KMS-11 (cell line): Measurements from ENCODE around the gene SHC2.

Experiments used
- H2AFZ ChIP-seq: fragments of 200-600 bp; sonication (generic); 2 replicates; pipeline ENCODE4 v1.6.1; 2016; ENCODE audit warnings: antibody characterized with exemption, mixed run types, low read depth
- H3K27ac ChIP-seq: fragments of 200-600 bp; sonication (generic); 2 replicates; pipeline ENCODE4 v1.6.1; 2016; ENCODE audit warnings: mild to moderate bottlenecking, mixed run types
- H3K27me3 ChIP-seq: fragments of 200-600 bp; sonication (generic); 2 replicates; pipeline ENCODE4 v1.6.1; 2017; ENCODE audit warnings: mild to moderate bottlenecking, low read depth, mixed run types, moderate library complexity; ENCODE audit not compliant: insufficient read depth
- H3K36me3 ChIP-seq: fragments of 200-600 bp; sonication (generic); 2 replicates; pipeline ENCODE4 v1.6.1; 2017; ENCODE audit warnings: mild to moderate bottlenecking, mixed run types; ENCODE audit not compliant: insufficient read depth
- H3K4me1 ChIP-seq: fragments of 200-600 bp; sonication (generic); 2 replicates; pipeline ENCODE4 v1.6.1; 2016; ENCODE audit warnings: mild to moderate bottlenecking, low read depth, mixed run types; ENCODE audit not compliant: poor library complexity, severe bottlenecking
- H3K4me2 ChIP-seq: fragments of 200-600 bp; sonication (generic); 2 replicates; pipeline ENCODE4 v1.7.0; 2016; ENCODE audit warnings: mild to moderate bottlenecking, mixed run types
- H3K4me3 ChIP-seq: fragments of 200-600 bp; sonication (generic); IDR thresholded peaks from 2 replicates; pipeline ENCODE4 v1.6.1; 2017; ENCODE audit warnings: low read depth, low read length, mixed read lengths; ENCODE audit not compliant: insufficient read depth
- H3K79me2 ChIP-seq: fragments of 200-600 bp; sonication (generic); 2 replicates; pipeline ENCODE4 v1.6.1; 2016; ENCODE audit warnings: low read depth, mixed run types; ENCODE audit not compliant: insufficient read depth
- H3K9ac ChIP-seq: fragments of 200-600 bp; sonication (generic); 2 replicates; pipeline ENCODE4 v1.6.1; 2016; ENCODE audit warnings: mild to moderate bottlenecking, mixed run types
- H4K20me1 ChIP-seq: fragments of 200-600 bp; sonication (generic); 2 replicates; pipeline ENCODE4 v1.6.1; 2016; ENCODE audit warnings: mild to moderate bottlenecking, mixed run types; ENCODE audit not compliant: insufficient read depth
- CTCF ChIP-seq: fragments of 200-600 bp; sonication (generic); conservative IDR thresholded peaks from 2 replicates; pipeline ENCODE4 v1.6.1; 2017; ENCODE audit warnings: low read depth, mild to moderate bottlenecking, antibody characterized with exemption, low read length, moderate library complexity, mixed read lengths

SHC2 gene

GRCh38 chr19:378706-379105 lies 82.1 kb downstream of the SHC2 start:
- Histone ChIP-seq H3K36me3 (no peaks in the 10 kb centered on the region), H3K27ac (no peak overlapping the region), H3K27me3 (peaks cover 51% of the 10 kb centered on the region), H3K79me2 (no peaks in the 10 kb centered on the region), H3K4me3 (no peak overlapping the region), H3K4me2 (no peak overlapping the region), H3K9ac (no peak overlapping the region), H4K20me1 (no peaks in the 10 kb centered on the region), H3K4me1 (no peaks in the 10 kb centered on the region), H2AFZ (no peak overlapping the region)
- TF ChIP-seq CTCF = no peak

DNA sequence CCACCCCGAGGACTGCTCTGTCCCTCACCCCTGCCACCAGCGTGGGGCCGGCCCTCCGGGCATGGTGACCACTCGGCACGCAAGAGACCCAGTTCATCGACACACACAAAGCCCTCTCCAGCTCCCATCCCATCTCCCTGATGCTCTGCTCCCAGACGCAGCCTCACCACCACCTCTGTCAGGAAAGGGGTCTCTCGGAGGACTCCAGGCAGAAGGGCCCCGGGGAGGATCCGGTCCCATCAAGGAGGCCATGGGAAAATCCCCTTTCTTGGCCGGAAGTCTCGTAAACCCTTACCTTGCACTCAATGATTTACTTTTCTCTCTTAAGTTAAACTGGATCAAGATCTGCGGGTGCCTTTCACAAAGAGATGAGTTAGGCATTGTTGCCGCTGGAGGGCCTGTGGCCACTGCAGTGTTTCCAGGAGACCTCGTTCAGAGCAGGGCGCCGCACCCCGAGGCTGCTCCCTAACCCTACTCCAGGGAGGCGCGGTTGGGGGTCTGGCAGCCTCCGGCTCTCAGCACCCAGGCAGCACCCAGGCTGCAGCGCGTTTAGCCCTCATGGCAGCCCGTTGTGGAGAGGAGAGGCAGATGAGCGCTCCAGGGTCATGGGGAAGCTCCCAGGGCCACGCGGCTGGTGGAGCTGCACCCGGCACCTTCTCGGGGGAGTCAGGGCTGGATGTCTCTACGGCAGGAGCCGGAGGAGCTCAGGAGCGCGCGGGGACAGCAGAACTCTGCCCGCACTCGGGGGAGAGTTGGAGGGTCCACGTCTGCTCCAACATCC lies 82.8 kb downstream of the SHC2 start:
- Histone ChIP-seq H3K4me2 (no peak overlapping the region), H3K4me1 (no peaks in the 10 kb centered on the region), H3K27ac (no peak overlapping the region), H3K4me3 (no peak overlapping the region), H2AFZ (no peak overlapping the region), H3K79me2 (no peaks in the 10 kb centered on the region), H3K27me3 (peaks cover 51% of the 10 kb centered on the region), H3K36me3 (no peaks in the 10 kb centered on the region), H4K20me1 (no peaks in the 10 kb centered on the region), H3K9ac (no peak overlapping the region)
- no peak for TF ChIP-seq CTCF

GRCh38 chr19:376111-376470 lies 84.7 kb downstream of the SHC2 start:
- H3K4me3 ChIP-seq = no peak overlapping the region
- H3K27ac ChIP-seq = no peak overlapping the region
- no peaks in the 10 kb centered on the region for H3K36me3 ChIP-seq
- no peak overlapping the region for H2AFZ ChIP-seq
- TF ChIP-seq CTCF = no peak
- no peak overlapping the region for H3K4me2 ChIP-seq
- no peak overlapping the region for H3K9ac ChIP-seq
- H4K20me1 ChIP-seq = no peaks in the 10 kb centered on the region
- peaks cover 66% of the 10 kb centered on the region for H3K27me3 ChIP-seq
- H3K79me2 ChIP-seq = no peaks in the 10 kb centered on the region
- no peaks in the 10 kb centered on the region for H3K4me1 ChIP-seq

GRCh38 chr19:375395-376110 lies 85.3 kb downstream of the SHC2 start:
- no peaks in the 10 kb centered on the region for H3K4me1 ChIP-seq

More at GRCh38 chr19:375395-376110, 85.3 kb downstream of the SHC2 start:
- H2AFZ ChIP-seq = no peak overlapping the region
- H3K4me3 ChIP-seq = no peak overlapping the region
- H4K20me1 ChIP-seq = no peaks in the 10 kb centered on the region
- H3K9ac ChIP-seq = no peak overlapping the region
- no peak overlapping the region for H3K4me2 ChIP-seq
- no peak overlapping the region for H3K27ac ChIP-seq
- peaks cover 71% of the 10 kb centered on the region for H3K27me3 ChIP-seq
- TF ChIP-seq CTCF = no peak
- H3K36me3 ChIP-seq = no peaks in the 10 kb centered on the region
- no peaks in the 10 kb centered on the region for H3K79me2 ChIP-seq
